AG04450 (cell line): ENCODE measurements around the gene MRPL55. TPM values are rescaled to one million over a fixed set of nuclear protein-coding genes. Genes with fewer than 3 reads are reported as not detected.
A peak's percentile ranks its signal among the peaks of the same experiment; 100 is the strongest.

Source experiments
- CTCF ChIA-PET: fragments of 300-600, 350-600 bp; formaldehyde crosslinking; extraction: SDS; loops from one replicate; lab custom pipeline; 2022; ENCODE audit warnings: antibody characterized with exemption, inconsistent platforms; lab: Charles Lee
- POLR2A ChIA-PET: fragments of 350-600 bp; formaldehyde crosslinking; extraction: SDS; loops from one replicate; lab custom pipeline; 2021; ENCODE audit warnings: antibody characterized with exemption, inconsistent platforms; lab: Yijun Ruan, JAX
- DNase-seq: peaks from one replicate; pipeline ENCODE4 v3.0.0-alpha.2; 2011; ENCODE audit warnings: low read depth, low spot score
- H3K27ac ChIP-seq: one replicate; pipeline ENCODE4 v1.5.1; 2012; ENCODE audit warnings: low read depth, low read length, control low read depth
- H3K27me3 ChIP-seq: one replicate; pipeline ENCODE4 v1.6.0; 2012; ENCODE audit warnings: low read length; ENCODE audit not compliant: control insufficient read depth, insufficient read depth
- H3K4me3 ChIP-seq: 2 replicates; pipeline ENCODE4 v1.5.1; 2011; ENCODE audit warnings: mild to moderate bottlenecking, low read depth, low read length, control low read depth
- H3K9me3 ChIP-seq: 2 replicates; pipeline ENCODE4 v1.5.1; 2012; ENCODE audit warnings: low read length; ENCODE audit not compliant: control insufficient read depth, insufficient read depth
- polyA plus RNA-seq: library from polyadenylated mRNA; depleted of rRNA; stranded (reverse); fragments of >200 nt; gene quantifications from 2 replicates; pipeline ENCODE4 v1.2.3, GENCODE V29; 2011
- TF ChIP-seq, protein P1 (sequence below): IDR thresholded peaks from 2 replicates; pipeline ENCODE4 v1.5.1; 2011; ENCODE audit warnings: low read depth, low read length, control low read depth, inconsistent platforms

MRPL55 gene
- polyA plus RNA-seq, 1 experiment, result 33.4 TPM

DNA sequence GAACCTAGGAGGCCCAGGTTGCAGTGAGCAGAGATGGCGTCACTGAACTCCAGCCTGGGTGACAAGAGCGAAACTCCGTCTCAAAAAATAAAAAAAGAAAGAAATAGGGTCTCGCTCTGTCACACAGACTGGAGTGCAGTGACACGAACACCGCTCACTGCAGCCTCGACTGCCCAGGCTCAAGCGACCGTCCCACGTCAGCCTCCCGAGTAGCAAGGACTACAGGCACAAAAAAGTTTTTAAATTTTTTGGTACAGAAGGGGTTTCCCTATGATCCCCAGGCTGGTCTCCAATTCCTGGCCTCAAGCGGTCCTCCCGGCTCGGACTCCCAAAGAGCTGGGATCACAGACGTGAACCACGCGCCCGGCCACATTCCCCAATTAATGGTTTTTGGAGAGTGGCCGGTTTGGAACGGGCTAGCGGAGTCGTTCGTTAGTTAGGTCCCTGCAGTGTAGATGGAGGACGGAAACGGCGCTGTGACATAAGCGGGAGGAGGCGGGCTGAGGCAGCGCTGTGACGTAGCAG lies 30.4 kb upstream of the MRPL55 start:
- ChIA-PET CTCF (interaction anchor here (0.7 to 4.2 kb wide), 3 partner anchors 9 to 261 kb away, joined by 3 to 17 read pairs (median 3); partner anchors contain the start of gene IBA57), POLR2A (interaction anchor here (1.4 to 1.7 kb wide), 2 partner anchors 25 to 318 kb away, joined by 4 to 11 read pairs; partner anchors contain the start of gene IBA57)
- Histone ChIP-seq H3K27me3 (peaks cover 24% of the 10 kb centered on the region), H3K4me3 (peak overlapping the region; percentile 90), H3K9me3 (no peaks in the 10 kb centered on the region; the same call in 1 of the 2 replicates), H3K27ac (peak overlapping the region; percentile 82)
- TF ChIP-seq, protein P1, sequence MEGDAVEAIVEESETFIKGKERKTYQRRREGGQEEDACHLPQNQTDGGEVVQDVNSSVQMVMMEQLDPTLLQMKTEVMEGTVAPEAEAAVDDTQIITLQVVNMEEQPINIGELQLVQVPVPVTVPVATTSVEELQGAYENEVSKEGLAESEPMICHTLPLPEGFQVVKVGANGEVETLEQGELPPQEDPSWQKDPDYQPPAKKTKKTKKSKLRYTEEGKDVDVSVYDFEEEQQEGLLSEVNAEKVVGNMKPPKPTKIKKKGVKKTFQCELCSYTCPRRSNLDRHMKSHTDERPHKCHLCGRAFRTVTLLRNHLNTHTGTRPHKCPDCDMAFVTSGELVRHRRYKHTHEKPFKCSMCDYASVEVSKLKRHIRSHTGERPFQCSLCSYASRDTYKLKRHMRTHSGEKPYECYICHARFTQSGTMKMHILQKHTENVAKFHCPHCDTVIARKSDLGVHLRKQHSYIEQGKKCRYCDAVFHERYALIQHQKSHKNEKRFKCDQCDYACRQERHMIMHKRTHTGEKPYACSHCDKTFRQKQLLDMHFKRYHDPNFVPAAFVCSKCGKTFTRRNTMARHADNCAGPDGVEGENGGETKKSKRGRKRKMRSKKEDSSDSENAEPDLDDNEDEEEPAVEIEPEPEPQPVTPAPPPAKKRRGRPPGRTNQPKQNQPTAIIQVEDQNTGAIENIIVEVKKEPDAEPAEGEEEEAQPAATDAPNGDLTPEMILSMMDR, result no peak
- no peak for DNase-seq

DNA sequence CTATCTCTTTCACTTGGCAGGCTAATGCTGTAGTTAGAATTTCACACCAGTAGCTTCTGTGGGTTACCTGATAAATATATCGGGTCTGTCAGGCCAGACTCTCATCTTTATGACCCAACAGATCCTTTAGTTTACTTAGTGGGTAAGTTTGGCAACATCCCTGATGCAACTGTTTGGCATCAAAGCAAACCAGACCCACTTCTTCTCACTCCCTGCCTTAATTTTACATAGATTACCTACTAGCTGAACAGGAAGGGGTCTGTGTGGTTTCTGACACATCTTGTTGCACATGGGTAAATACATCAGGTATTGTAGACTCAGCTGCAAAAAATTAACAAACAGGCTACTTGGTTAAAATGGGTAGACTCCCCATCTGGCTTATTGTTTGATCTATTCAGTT lies 27.8 kb upstream of the MRPL55 start:
- Histone ChIP-seq H3K9me3 (no peaks in the 10 kb centered on the region; the same call in 1 of the 2 replicates), H3K27ac (no peak overlapping the region), H3K27me3 (peaks cover 29% of the 10 kb centered on the region), H3K4me3 (no peak overlapping the region)
- DNase-seq, result no peak
- POLR2A ChIA-PET, result interaction anchor here (1.5 kb wide), 1 partner anchor 13 kb away, joined by 3 read pairs; no protein-coding TSS in a partner anchor
- TF ChIP-seq, protein P1, result no peak
- CTCF ChIA-PET, result interaction anchor here (2.1 kb wide), 1 partner anchor 29 kb away, joined by 6 read pairs; the partner anchor contains the start of gene IBA57

DNA sequence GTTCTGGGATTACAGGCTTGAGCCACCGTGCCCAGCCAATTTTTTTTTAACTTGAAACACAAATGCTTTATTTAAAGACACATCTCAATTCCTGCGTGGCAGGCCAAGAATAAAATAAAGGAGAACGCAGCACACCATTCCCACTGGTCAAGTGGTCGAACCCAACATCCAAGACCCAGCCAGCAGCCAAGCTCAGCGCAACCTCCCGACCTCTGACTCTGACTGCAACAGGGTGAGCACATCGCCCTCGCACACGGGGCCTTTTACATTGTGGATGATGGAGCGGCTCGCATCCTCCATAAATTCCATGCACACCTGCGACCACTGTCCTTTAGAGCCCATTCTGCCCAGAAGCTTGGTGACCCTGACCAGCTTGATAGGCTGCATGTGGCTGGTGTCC lies 25.5 kb upstream of the MRPL55 start:
- no peaks in the 10 kb centered on the region for H3K9me3 ChIP-seq
- DNase-seq, result no peak
- peaks cover 29% of the 10 kb centered on the region for H3K27me3 ChIP-seq
- TF ChIP-seq, protein P1, result no peak
- H3K27ac ChIP-seq, result no peak overlapping the region
- no peak overlapping the region for H3K4me3 ChIP-seq
- CTCF ChIA-PET, result no interaction called here
- POLR2A ChIA-PET, result no interaction called here

DNA sequence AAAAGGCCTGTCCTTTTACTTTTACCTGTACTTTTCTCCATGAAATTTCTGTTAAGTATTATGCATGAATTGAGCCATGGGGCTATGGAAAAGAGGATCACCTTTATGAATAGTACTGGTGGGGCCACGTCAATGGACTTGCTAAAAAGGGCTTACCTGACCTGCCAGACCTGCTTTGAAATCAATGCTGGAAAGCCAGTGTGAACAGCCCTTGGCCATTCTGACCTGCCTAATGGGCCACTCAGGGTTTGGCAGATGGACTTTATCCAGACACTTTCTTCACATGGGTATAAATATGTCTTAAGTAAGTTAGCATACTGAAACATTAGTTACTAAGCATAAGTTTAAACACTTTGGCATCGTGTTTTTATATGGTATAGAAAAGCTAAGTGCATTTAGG lies 22.7 kb upstream of the MRPL55 start:
- ChIA-PET POLR2A (no interaction called here), CTCF (interaction anchor here (1.3 to 2.2 kb wide), 8 partner anchors 10 to 383 kb away, joined by 3 to 20 read pairs (median 12); partner anchors contain the start of genes GUK1 and MRPL55)
- DNase-seq, result no peak
- Histone ChIP-seq H3K9me3 (no peaks in the 10 kb centered on the region), H3K27me3 (peaks cover 28% of the 10 kb centered on the region), H3K27ac (no peak overlapping the region), H3K4me3 (no peak overlapping the region)
- TF ChIP-seq, protein P1, result no peak

DNA sequence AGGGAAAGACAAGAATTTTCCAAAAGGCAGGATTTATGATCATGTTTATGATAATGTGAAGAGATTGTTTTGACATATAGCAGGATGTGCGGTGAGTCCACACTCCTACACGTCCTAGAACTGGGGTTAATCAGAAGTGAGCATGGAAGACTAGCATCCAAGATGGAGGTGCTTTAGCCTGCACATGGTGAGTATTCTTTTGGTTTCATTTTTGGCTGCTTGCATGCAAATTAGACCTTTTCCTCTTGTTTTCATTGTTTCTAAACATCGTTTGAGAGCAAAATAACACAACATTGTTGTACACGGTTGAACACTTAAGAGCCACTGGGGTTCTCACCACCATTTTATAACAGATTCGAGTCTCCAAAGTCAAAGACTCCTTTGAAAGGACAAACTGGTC lies 16.1 kb upstream of the MRPL55 start:
- ChIA-PET CTCF (interaction anchor here (0.6 to 0.9 kb wide), 2 partner anchors 40 to 957 kb away, joined by 3 read pairs; partner anchors contain the start of gene IBA57), POLR2A (no interaction called here)
- H3K9me3 ChIP-seq, result no peaks in the 10 kb centered on the region
- no peak for DNase-seq
- TF ChIP-seq, protein P1, result no peak
- H3K4me3 ChIP-seq, result no peak overlapping the region
- H3K27ac ChIP-seq, result no peak overlapping the region
- peaks cover 12% of the 10 kb centered on the region for H3K27me3 ChIP-seq
